ENCODE measurements around the gene GPX4.

- TF ChIP-seq CTCF (IDR thresholded peaks at IDR 0.05) (no peak), POLR2A (IDR thresholded peaks at IDR 0.05) (no peak), EP300 (IDR thresholded peaks at IDR 0.05) (no peak), POLR2AphosphoS5 (IDR thresholded peaks at IDR 0.05) (no peak)
These were observed 6.2 kb downstream of the GPX4 start for GRCh38 chr19:1109697-1110671.

Data from stomach (tissue), 4 donors.